A204.1 (cell line): ENCODE data around the gene MAK.
"Not testable (repeated sequence)": the region's sequence is repeated elsewhere in the genome, so short reads cannot be mapped to it uniquely, and the experiment has no call there.

ENCODE experiments used
- FAIRE-seq: peaks from 2 replicates; lab custom pipeline; 2012; peaks lifted over from hg19 to GRCh38; lab: Jason Lieb, UNC

MAK gene, protein sequence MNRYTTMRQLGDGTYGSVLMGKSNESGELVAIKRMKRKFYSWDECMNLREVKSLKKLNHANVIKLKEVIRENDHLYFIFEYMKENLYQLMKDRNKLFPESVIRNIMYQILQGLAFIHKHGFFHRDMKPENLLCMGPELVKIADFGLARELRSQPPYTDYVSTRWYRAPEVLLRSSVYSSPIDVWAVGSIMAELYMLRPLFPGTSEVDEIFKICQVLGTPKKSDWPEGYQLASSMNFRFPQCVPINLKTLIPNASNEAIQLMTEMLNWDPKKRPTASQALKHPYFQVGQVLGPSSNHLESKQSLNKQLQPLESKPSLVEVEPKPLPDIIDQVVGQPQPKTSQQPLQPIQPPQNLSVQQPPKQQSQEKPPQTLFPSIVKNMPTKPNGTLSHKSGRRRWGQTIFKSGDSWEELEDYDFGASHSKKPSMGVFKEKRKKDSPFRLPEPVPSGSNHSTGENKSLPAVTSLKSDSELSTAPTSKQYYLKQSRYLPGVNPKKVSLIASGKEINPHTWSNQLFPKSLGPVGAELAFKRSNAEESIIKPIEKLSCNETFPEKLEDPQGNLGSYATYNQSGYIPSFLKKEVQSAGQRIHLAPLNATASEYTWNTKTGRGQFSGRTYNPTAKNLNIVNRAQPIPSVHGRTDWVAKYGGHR

DNA sequence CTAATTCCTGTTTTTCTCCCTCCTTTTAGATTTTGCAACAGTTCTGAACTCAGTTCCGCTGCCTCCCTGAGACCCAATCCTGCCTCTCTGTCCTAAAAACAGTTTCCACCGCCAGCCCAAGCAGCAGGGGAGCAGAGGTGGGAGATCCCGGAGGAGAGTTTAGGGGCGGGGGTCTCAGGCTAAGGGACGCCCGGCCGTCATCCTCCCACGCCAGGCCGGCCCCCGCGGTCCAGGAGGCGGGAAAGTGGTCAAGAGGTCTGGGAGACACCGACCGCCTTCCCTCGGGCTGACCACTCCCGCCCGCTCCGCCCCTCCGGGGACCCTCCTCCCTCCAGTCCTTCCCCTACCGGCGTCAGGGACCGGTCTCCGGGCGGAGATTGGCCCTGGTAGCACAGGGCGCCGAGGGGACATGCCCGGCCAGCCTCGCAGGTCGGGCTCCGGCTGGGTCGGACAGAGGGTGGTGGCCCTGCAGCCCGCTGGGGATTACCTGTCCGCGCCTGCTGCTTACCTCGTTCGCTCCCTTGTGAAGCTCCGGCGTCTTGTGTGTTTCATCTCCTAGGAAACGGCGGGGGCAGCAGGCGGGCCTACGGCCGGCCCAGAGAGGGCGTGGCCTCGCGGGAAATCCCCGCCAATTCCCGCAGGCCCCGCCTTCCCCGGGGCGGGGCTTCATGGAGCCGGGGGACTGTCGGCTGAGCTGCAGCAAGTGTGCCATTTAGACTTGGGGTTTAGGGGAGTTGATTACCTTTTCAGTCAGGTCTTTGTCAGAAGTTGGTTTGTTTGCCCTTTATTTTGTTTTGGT, at the start of gene MAK:
TSS of gene MAK (minus strand) at position 545 of the 799 bp plus-strand sequence. CDS start 7,891 bp downstream, outside the sequence.
- no peak for FAIRE-seq

DNA sequence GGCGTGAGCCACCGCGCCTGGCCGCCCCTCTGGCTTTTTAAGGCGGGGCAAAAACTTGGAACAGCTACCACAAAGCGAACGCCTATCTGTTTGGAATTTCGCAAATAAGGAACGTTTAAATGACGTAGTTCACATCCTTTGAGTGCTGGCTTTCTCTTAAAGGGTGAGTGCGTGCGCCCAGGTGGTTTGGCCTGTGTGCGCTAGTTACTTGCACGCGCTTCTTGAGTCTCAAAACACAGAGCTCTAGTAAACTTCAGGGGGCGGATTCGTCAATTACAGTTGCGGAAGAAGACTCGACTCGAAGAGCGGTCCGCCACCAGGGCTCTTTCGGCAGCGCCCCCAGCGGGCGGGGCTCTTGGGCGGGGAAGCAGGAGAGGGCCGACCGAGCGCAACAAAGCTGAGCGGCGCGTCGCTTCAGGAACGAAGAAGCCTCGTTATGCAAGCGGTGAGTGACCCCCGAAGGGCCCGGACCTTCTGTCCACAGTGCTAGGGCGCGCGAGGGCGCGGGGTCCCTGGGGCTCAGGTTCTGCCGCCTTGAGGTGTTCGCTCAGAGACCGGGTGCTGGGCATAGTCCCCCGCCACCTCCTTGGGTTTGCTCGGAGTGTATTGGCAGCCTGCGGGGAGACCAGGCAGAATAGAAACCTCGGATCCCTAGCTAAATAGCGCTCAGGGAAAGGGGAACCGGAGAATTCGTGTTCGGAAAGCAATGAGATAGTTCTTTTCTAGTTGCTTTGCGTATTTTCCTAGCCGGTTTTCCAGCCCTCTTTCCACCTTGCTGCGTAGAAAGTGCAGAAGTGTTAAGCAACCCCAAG, 48.6 kb upstream of the MAK start, which contains the start of gene SYCP2L:
TSS of gene SYCP2L (plus strand) at position 362 of the 812 bp plus-strand sequence. CDS start at position 437, 75 bp downstream.
- FAIRE-seq: no peak

DNA sequence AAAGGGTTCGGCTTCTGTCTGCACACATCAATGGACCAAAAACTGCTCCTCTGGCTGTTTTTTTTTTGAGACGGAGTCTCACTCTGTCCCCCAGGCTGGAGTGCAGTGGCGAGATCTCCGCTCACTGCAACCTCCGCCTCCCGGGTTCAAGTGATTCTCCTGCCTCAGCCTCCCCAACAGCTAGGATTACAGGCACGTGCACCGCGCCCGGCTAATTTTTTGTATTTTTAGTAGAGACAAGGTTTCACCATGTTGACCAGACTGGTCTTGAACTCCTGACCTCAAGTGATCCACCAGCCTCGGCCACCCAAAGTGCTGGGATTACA, 48.0 kb upstream of the MAK start:
- not testable (repeated sequence) for FAIRE-seq

DNA sequence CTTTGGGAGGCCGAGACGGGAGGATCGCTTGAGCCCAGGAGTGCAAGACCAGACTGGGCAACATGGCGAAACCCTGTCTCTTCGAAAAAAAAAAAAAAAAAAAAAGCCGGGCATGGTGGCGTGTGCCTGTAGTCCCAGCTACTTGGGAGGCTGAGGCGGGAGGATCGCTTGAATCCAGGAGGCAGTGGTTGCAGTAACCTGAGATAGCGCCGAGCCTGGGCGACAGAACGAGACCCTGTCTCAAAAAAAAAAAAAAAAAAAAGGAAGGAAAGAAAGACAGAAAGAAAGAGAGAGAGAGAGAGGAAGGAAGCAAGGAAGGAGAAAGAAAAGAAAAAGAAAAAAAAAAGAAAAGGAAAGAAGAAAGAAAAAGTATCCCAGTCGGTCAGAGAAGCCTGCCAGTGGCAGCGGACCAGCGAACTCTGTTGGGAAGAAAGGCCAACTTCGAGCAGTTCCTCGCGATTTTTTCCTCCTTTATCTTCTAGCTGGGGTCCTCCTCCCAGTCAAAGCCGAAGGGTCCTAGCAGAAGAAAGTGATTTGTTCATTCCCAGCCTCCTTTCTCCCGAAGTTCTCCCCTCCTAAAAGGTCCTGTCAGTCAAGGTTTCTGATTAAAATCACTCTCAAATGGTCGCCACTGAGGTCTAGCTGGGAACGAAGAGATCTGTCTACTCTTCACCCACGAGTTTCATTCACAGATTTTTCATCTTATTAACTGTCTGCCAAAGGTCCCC, 46.1 kb upstream of the MAK start:
- FAIRE-seq: no peak

DNA sequence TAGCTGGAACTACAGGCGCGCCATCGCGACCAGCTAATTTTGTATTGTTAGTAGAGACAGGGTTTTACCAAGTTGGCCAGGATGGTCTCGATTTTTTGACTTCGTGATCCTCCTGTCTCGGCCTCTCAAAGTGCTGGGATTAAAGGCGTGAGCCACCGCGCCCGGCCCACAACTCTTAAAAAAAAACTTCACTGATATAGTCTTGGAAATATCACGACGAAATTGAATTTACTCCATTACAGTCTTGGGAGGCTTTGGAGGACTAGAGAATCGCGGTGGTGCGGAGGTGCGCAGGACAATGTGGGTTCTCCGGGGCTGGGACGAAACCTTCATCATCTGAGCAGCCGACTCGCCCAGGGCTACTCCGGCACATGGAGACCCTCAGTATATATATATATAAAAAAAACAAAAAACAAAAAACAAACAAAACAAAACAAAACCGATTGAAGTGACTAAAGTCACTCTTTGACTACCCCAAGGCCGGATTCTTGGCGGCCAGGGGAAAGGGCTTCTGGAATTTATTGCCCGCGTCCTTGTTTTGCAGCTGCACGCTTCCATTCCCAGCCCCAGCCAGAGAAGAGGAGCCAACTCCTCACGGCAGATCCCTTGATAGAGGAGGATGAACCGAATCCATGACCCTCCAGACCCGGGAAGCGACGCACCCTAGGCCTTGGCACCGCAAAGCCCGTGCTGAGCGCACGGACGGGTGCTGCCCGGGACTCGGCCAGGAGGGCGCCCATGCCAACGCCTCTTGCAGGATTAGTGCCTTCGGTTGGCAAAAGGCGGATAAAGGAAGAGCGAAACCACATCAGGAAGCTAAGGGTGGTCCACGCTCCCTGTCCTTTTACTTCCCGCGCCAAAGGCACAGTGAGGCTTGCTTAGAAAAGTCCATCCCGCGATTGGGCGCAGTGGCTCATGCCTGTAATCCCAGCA, 45.2 kb upstream of the MAK start:
- no peak for FAIRE-seq

DNA sequence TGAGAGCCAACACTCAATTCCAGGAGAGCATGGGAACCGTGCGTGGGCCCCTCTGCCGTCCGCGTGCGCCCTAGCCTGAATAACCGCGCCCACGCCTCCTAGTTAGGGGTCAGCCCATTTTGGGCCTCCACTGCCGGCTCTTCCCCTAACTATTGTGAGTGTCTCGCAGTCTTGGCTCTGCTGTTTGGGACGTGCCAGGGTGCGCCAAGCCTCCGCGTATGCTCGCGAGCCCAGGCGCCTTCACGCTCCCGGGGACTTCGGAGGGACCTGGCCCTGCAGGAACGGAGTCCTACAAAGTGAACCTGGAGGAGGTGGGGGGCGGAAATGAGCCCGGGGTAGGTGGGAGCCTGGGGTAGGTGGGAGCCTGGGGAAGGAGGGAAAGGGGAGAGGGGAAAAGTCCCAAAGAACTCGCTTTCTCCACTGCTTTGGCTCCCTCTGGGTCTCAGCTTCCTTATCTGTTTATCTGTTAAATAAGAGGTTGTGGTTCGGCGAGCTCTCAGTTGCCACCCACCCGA, 44.4 kb upstream of the MAK start:
- FAIRE-seq: no peak

DNA sequence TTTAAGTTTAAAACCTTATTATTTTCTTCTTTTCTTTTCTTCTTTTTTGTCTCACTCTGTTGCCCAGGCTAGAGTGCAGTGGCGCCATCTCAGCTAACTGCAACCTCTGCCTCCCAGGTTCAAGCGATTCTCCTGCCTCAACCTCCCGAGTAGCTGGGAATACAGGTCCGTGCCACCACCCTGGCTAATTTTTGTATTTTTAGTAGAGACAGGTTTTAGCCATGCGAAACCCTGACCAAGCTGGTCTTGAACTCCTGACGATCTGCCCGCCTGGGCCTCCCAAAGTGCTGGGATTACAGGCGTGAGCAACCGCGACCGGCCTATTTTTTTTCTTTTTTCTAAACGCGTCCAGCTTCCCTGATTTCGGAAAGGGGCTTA, 43.9 kb upstream of the MAK start:
- FAIRE-seq: not testable (repeated sequence)

DNA sequence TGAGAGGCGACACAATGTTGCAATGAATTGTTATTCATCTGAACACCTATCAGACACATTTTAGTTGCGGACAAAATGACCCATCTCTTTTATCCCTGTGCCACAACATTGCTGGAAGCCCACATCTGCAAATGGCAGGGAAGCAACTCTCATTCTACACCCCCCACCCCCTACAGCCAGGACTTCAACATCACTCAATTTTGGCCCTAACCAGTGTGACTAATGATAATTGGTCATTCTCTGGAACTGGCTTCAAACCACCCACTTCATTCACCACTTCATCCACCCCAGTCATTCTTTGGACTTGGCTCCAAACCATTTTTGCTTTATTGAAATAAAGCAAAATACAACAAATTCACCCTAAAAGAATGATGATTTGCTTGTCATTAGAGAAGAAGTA, 42.0 kb upstream of the MAK start:
- no peak for FAIRE-seq

DNA sequence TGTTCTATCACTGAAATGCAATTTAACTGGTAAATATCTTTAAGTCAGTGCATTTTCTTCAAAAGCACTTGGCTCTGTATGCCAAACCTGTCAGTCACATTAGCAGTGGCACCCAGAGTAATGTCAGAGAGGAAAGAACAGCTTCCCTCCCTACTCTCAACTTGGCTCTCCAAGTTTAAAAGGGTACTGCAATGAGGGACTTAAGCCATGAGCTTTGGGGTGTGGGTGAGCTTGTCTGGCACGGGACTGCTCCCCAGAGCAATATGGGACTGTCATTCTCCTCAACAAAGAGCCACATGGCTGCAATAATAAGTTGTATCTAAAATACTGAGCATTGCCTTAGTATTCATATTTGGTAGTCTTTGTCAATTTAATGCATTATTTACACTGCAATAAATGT, 39.5 kb upstream of the MAK start:
- no peak for FAIRE-seq

DNA sequence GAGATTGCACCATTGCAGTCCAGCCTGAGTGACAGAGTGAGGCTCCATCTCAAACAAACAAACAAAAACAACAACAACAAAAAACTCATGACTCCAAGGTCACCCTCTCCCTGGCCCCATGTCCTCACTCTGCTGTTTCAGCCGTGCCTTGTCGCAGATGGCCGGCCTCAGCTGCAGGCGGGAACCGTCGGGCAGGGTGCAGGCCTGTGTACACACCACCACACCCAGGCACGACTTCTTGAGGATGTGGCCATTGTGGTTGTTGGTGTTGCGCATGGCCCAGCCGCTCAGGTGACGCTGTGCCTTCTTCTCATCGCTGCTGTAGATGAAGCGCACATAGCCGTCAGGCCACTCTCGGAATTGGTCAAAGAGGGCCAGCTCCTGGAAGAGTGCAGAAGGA, 38.7 kb upstream of the MAK start:
- FAIRE-seq: no peak

DNA sequence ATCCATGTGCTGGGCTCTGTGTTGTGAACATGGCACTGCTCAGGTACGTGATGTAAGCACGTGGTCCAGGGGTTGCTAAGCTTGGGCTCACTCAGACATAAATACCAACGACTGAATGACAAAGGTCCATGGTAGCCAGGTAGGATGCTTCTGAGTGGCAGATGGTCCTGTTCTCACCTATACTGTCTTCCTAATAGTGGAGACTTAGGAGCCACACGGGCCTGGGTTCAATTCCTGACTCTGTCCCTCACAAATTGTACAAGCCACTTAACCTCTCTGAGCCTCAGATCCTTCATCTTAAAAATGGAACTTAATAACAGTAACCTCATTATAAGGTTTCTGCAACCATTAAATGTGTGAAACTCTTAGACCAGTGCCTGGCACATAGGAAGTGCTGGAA, 36.7 kb upstream of the MAK start:
- no peak for FAIRE-seq

DNA sequence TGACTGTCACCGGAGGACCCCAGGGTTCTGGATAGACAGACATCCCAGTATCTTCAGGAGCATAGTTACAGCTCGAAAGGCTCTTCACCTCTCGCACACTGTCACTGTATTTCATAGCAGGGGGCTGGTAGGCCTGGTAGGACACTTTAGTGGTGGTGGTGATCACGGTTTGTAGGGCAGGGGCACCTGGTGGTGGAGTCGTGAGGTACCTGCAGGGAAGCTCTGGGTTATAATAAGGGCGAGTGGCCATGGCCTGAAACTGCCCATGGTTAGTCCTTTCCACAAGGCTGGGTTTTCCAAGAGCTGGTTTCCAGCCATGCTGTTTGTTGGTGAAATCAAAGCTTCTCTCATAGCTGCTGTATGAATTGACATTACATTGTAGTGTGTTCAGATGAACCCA, 35.9 kb upstream of the MAK start:
- FAIRE-seq: no peak

DNA sequence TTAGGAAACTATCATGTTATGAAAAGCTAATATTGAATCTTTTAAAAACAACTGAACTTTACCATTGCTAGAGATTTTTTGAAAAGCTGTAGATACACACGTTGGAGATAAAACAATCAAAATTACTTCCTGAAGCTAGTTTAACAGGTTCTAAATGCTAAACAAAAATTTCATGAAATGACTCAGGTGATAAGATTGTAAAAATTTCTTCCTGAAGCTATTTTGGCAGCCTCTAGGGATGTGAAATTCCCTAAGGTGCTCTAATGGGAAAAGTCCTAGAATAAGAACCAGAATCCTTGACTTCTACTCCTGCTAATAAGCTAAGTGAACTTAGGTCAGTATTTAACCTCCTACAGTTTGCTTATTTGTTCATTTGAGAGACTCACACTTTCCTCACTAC, 35.0 kb upstream of the MAK start:
- no peak for FAIRE-seq

DNA sequence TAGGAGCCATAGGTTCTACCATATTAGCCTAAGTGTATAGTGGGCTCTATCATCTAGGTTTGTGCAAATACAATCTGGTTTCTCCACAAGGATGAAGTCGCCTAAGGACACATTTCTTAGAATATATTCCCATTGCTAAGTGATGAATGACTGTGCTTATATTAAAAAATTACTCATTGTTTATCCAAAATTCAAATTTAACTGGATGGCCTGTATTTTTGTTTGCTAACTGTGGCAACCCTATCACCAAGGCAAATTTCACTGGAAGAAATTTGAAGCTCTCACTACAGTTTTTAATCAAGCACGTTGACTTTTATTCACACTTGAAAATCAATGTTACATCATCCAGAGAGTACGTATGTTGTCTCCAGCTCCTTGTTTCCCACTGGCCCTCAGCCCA, 29.6 kb upstream of the MAK start:
- FAIRE-seq: no peak

DNA sequence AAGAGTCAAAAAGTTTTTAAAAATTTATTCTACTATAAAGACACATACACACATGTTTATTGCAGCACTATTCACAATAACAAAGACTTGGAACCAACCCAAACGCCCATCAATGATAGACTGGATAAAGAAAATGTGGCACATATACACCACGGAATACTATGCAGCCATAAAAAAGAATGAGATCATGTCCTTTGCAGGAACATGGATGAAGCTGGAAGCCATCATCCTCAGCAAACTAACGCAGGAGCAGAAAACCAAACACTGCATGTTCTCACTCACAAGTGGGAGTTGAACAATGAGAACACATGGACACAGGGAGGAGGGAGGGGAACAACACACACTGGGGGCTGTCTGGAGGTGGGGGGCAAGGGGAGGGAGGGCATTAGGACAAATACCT, 28.4 kb upstream of the MAK start:
- FAIRE-seq: not testable (repeated sequence)

DNA sequence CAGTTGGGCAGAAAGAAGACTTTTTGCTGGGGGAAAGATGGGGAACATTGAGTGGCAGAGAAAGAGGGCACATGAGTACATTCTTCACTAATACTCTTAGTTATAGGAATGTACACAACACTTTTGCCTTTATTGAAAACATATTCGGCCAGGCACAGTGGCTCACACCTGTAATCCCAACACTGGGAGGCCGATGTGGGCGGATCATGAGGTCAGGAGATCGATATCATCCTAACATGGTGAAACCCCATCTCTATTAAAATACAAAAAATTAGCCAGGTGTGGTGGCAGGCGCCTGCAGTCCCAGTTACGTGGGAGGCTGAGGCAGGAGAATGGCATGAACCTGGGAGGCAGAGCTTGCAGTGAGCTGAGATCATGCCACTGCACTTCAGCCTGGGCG, 24.7 kb upstream of the MAK start:
- FAIRE-seq: not testable (repeated sequence)

DNA sequence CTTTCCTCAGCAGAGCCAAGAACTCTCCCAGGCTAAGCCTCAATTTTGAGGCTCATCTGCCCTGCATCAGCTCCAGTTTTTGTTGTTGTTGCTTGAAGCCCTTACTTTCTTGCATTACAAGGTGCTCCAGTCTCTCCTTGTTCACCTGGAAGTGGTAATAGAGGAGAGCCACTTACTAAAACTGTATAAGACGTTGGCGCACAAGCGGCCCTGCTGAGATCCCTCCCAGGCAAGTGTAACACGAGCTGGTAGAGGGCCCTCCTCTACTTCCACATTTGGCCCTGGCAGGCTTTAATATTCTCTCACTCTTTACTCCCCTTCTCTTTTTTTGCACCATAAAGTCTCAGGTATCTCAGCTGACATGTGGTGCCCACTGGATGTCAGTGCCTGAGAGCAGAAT, 24.0 kb upstream of the MAK start:
- FAIRE-seq: no peak

DNA sequence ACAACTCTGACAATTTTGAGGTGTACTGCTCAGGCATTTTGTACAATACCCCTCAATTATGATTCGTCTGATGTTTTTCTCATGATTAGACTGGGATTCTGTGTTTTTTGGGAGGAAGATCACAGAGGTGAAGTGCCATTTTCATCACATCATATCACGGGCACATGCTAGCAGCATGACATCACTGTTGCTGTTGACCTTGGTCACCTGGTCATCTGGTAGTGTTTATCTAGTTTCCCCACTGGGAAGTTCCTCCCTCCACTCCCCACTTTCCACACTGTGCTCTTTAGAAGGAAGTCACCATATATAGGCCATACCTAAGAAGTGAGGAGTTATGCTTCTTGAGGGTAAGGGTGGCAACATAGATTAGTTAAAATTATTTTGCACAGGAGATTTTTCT, 22.7 kb upstream of the MAK start:
- no peak for FAIRE-seq

DNA sequence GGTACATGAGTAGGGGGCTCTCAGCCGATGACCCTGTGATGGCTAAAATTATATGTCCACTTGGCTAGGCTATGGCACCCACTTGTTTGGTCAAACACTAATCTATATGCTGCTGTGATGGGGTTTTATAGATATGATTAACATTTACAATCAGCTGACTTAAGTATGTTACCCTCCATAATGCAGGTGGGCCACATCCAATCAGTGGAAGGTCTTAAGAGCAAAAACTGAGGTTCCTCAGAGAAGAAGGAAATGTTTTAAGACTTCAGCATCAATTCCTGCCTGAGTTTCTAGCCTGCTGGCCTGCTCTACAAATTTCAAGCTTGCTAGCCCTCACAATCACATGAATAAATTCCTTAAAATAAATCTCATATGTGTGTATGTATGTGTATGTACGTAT, 18.9 kb upstream of the MAK start:
- no peak for FAIRE-seq

DNA sequence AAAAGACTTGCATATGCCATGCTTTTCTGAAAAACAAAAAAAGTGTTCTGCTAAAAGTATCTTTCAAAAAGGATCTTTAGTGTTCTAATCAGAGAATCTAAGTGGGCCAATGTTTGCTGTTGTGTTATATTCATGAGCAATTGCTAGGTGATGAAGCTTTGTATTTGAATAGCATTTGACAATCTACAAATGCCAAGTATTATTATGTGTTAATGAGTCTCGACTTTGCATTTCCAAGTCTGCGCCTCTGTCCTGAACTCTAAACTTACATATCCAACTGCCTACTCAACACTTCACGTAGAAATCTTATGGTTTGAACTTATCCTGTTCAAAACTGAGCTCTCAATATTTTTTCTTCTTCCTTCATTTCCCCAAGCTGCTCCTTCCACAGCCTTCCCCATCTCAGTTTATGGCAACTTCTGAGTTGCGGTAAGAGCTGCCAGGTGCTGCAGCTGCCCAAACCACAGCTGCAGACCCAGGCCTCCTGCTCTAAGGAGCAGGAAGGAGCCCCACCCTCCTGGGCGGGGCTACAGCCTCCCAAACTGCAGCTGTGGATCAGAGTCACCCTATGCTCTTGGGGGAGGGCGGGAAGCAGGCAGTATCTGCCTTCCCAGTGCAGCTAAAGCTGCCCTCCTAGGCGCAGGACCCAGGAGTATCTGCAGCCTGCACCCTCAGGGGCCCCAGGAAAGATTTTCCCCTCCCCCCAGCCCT, 16.7 kb upstream of the MAK start:
- FAIRE-seq: no peak
